HG03108 (cell line): Measurements from ENCODE around the gene RPS17.
"Not testable (repeated sequence)": the region's sequence is repeated elsewhere in the genome, so short reads cannot be mapped to it uniquely, and the experiment has no call there.

Experiments used
- ATAC-seq: cut with Tn5 transposase; IDR thresholded peaks from one replicate; pipeline ENCODE4 v1.9.1; 2021; ENCODE audit warnings: moderate library complexity; ENCODE audit not compliant: unreplicated experiment

The RPS17 gene

GRCh38 chr15:82548700-82549099 is 8.4 kb upstream of the RPS17 start:
- ATAC-seq, result no peak

DNA sequence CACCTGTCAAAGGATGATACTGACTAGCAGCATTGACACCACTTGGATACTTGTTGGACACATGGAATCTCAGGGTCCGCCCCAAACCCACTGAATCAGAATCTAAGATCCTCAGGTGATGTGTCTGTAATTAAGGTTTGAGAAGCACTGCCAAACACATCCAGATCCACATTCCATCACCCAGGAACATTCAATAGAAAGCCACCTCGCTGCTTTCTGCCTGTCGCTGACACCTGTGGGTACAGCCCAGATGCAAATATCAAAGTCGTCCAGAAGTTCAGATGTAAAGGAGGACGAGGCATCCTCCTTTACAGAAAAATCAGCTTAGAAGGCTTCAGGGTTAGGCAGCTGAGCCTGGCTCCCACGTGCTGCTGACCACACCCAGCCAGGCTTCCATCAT is 5.2 kb upstream of the RPS17 start:
- no peak for ATAC-seq

GRCh38 chr15:82545002-82545401 is 4.7 kb upstream of the RPS17 start:
- ATAC-seq, result no peak

DNA sequence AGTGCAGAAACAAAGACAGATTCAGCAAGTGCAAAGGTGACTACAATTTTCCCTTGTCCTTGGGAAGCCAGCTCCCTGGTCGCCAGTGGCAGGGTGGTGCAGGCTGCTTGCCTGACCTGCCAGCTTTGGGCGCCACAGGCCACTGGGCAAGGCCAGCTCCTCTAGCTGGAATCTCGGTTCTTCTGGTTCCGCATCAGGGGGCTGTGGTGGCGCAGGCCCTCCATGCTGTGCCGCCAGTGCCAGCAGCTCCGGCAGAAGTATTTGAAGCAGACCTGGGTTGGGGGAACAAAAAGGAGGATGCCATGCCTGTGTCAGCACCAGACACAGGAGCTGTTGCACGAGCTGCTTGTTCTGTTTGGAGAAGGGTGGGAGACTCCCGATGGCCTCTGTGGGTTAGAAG is 4.2 kb upstream of the RPS17 start:
- ATAC-seq, result no peak

DNA sequence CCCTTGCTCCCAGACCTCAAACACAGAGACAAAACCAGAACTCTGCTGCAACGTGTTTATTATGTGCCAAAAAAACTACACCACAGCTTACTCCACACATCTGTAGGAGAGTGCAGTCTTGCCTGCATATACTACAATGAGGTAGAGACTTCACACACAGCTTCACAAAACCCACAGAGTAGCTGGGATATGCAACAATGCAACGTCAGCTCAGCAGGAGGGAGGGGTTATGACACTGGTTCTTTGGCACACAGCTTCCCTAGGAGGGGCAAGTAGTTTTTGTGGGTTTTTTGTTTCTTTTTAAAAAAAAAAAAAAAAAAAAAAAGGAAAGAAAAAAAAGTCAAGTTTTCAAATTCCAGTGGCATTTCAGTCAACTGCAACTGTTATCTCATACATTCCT is 2.9 kb upstream of the RPS17 start:
- ATAC-seq, result no peak

GRCh38 chr15:82540984-82541431 is 751 bp upstream of the RPS17 start:
- ATAC-seq, result no peak

DNA sequence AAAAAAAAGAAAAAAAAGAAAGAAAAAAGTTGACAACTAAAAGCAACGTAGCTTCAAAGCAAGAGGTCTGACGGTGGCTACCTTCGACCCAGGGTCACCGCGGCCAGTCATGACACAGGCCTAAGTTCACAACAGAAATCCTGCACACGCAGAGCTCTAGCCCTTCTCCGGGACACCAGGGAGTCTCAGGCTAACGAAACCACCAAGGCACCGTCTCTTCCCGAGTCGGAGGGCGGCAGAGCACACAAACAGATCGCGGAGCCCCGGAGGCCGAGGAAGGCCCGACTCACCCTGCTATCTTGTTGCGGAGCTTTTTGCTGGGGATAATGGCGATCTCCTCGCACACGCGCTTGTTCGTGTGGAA is 584 bp downstream of the RPS17 start:
- ATAC-seq, result no peak

DNA sequence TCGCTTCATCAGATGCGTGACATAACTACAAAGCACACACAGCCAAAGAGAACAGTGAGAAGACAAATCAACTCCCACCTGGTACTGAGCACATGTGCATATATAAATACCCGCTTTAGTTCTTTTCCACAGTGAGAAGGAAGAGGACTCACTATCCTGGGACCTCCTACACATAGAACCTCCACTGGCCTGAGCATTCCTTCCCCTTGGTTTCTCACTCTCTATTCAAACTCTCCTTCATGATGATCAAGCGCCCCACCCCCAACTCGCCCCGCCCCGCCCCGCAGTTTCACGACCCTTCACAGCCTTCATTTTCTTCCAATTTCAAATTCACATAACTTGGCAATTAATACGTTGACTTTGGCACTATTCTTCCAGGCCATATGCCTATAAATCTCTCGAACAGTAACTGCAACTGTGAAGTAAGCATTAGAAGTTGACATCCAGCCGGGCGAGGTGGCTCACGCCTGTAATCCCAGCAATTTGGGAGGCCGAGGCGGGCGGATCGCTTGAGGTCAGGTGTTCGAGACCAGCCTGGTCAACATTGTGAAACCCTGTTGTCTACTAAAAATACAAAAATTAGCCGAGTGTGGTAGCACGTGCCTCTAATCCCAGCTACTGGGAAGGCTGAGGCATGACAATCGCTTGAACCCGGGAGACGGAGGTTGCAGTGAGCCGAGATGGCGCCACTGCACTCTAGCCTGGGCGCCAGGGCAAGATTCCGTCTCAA is 1.1 kb downstream of the RPS17 start:
- ATAC-seq, result no peak

DNA sequence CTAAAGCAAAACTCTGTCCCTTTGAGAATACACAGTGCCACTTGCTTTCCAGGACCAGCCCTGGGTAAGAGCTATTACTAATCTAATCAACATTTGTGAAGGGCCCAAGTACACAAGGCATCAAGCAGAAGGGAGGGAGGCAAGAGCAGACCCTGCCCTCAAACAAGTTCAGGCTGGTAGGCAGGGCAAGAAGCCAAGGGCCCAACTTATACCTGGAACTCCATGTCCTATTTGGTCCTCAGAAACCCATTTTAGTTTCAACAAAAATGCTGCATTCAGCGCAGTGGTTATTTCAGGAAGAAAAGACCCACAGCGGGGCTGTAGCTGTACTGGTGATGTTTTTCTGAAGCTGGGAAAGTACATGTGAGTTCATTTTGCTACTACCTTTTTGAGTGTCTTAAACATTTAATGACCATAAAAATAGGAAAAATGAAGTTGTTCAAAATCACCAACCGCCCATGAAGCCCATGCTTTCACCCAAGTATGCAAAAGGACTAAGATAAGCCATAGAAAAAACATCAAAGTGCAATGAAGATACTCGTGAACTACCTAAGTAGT is 2.8 kb downstream of the RPS17 start:
- no peak for ATAC-seq

GRCh38 chr15:82536409-82537350 is 3.6 kb downstream of the RPS17 start:
- no peak for ATAC-seq

GRCh38 chr15:82535566-82536408 is 4.5 kb downstream of the RPS17 start:
- ATAC-seq, result no peak

GRCh38 chr15:82535151-82535550 is 5.1 kb downstream of the RPS17 start:
- ATAC-seq, result not testable (repeated sequence)

DNA sequence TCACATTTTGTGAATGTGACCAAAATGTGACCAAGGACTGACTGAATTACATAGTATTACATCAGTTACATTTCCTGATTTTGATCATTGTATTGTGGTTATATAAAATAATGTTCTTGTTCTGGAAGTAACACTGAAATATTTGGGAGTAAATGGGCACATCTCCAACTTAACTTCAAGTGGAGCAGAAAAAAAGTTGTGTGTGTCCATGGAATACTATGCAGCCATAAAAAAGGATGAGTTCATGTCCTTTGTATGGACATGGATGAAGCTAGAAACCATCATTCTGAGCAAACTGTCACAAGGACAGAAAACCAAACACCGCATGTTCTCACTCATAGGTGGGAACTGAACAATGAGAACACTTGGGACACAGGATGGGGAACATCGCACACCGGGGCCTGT is 5.8 kb downstream of the RPS17 start:
- not testable (repeated sequence) for ATAC-seq

DNA sequence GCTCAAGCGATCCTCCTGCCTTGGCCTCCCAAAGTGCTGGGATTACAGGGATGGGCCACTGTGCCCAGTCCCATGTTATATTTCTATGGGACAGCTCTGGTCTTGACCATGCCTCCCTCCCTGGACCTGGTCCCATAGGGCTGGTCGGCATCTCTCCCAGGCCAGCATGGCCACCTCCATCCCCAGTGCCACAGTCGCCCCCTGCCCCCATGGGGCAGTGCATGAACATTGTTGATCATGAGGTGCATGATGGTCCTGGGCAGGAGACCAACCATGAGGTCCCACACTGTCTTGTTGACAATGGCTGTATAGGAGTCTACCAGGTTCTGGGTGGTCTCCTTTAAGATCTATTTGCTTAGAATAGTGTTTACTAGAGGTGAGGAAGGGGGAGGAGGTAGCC is 6.5 kb downstream of the RPS17 start:
- no peak for ATAC-seq

- no peak for ATAC-seq
Observed at GRCh38 chr15:82532991-82533481, 7.2 kb downstream of the RPS17 start.

- ATAC-seq, result no peak
Observed at GRCh38 chr15:82532383-82532990, 7.8 kb downstream of the RPS17 start.

GRCh38 chr15:82531496-82532382 is 8.5 kb downstream of the RPS17 start:
- no peak for ATAC-seq

DNA sequence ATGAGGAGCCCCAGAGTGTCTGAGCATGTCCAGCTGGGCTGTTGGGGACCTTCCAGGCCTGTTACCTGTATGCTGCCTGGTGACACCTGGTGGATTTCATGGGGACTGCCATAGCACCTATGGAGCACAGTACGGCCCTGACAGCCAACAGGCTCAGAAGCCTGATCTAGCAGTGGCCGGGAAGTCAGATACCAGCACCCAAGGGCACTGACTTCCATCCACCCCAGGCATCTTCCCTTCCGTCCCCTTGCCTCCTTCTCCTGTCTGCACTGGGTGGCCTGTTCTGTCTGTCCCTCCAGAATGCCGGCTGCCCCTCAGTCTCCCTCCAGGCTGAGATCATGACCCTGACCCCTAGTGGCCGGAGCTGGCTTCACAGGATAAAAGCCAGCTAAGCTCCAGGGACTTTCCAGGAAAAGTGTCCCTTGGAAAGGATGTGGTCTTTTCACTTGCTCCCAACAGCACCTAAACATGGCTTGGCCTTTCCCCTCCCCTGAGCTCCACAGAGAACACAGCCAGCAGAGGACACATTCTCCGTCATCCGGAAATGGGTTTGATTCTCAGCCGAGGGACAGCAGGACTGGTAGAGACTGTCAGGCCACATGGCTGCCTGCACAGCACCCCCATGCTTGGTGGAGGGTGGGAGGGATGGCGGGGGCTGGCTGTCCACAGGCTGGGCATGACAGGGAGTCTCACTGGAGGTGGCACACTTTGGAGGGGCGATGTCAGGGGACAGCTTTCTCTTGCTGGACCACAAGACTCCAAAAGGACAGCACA is 9.5 kb downstream of the RPS17 start:
- peak; percentile 79 for ATAC-seq

- ATAC-seq, result no peak
Observed at GRCh38 chr15:82530006-82530405, 10.3 kb downstream of the RPS17 start.
